Tibial nerve (tissue), 4 donors: Measurements from ENCODE around the gene CAPN12.
"Not testable (repeated sequence)": the region's sequence is repeated elsewhere in the genome, so short reads cannot be mapped to it uniquely, and the experiment has no call there.

ENCODE experiments used
- CTCF ChIP-seq, 5 experiments: fragments of 200-600 bp in 3 of 5; fragments of 450-650 bp in 2 of 5; sonication (generic) in 3 of 5; IDR thresholded peaks; one replicate each; pipeline ENCODE4 v1.5.1; 2016 to 2019; ENCODE audit warnings: antibody characterized with exemption in 5 of 5, mild to moderate bottlenecking in 3 of 5, moderate library complexity in 2 of 5
- EP300 ChIP-seq, 2 donors: sonication (generic); formaldehyde crosslinking; IDR thresholded peaks; one replicate each; pipeline ENCODE4 v1.6.1; 2017; ENCODE audit warnings: antibody characterized with exemption in 2 of 2, mild to moderate bottlenecking in 1 of 2

GRCh38 chr19:38790507-38791403 is 46.5 kb upstream of the CAPN12 start:
- TF ChIP-seq CTCF, EP300 (IDR thresholded peaks at IDR 0.05): not testable (repeated sequence)
